OCI-LY1 (cell line): Measurements from ENCODE around the gene SLC1A2.

Experiments
- CTCF ChIP-seq: fragments of 200-600 bp; sonication (generic), shearing (Covaris generic); IDR thresholded peaks from 2 replicates; pipeline ENCODE4 v1.5.1; 2017; ENCODE audit warnings: mild to moderate bottlenecking, antibody characterized with exemption, low read length, moderate library complexity, mixed read lengths
- EZH2 ChIP-seq: fragments of 200-600 bp; sonication (generic), shearing (Covaris generic); IDR thresholded peaks from 2 replicates; pipeline ENCODE4 v1.8.0; 2017; ENCODE audit warnings: borderline replicate concordance, mixed run types, mild to moderate bottlenecking, antibody characterized with exemption, low read length, moderate library complexity, mixed read lengths

- TF ChIP-seq CTCF (no peak), EZH2 (no peak)
Measured at GRCh38 chr11:35366798-35367197, 52.6 kb downstream of the SLC1A2 start.
